ENCODE results near the gene PI16. TPM values are rescaled to one million over a fixed set of nuclear protein-coding genes. Genes with fewer than 3 reads are reported as not detected.
A peak's percentile ranks its signal among the peaks of the same experiment; 100 is the strongest.

PI16 gene
- total RNA-seq, 2 experiments from 2014 or later, result 0.63 TPM; not detected in 1

- Mint-ChIP-seq H3K4me1 (ENCODE audit: low read depth) (peaks cover 53% of the 10 kb centered on the region), H3K27me3 (ENCODE audit: low read depth) (no peaks in the 10 kb centered on the region), H3K4me3 (no peak overlapping the region), H3K36me3 (ENCODE audit: low read depth) (peaks cover 57% of the 10 kb centered on the region), H3K27ac (no peak overlapping the region), H3K9me3 (ENCODE audit: insufficient read depth) (no peaks in the 10 kb centered on the region)
- DNase-seq, result no peak
- ChIA-PET POLR2A (interaction anchor here (2.1 kb wide), 1 partner anchor 70 kb away, joined by 6 read pairs; the partner anchor contains the start of gene MTCH1), CTCF (interaction anchor here (0.9 to 7.0 kb wide), 2 partner anchors 10 to 102 kb away, joined by 3 to 45 read pairs; no protein-coding TSS in a partner anchor)
- no peak for ATAC-seq
Observed at GRCh38 chr6:36916126-36916525, 38.4 kb upstream of the PI16 start.

- ChIA-PET CTCF (interaction anchor here (1.2 to 1.4 kb wide), 2 partner anchors 10 to 32 kb away, joined by 3 read pairs; no protein-coding TSS in a partner anchor), POLR2A (interaction anchor here (1.0 kb wide), 1 partner anchor 10 kb away, joined by 3 read pairs; no protein-coding TSS in a partner anchor)
- Mint-ChIP-seq H3K36me3 (ENCODE audit: low read depth) (peaks cover 57% of the 10 kb centered on the region), H3K4me3 (no peak overlapping the region), H3K9me3 (ENCODE audit: insufficient read depth) (no peaks in the 10 kb centered on the region), H3K27me3 (ENCODE audit: low read depth) (no peaks in the 10 kb centered on the region), H3K27ac (no peak overlapping the region), H3K4me1 (ENCODE audit: low read depth) (peaks cover 41% of the 10 kb centered on the region)
- DNase-seq, result no peak
- no peak for ATAC-seq
Observed at GRCh38 chr6:36917541-36918193, 36.9 kb upstream of the PI16 start.

GRCh38 chr6:36920049-36920448 is 34.5 kb upstream of the PI16 start:
- Mint-ChIP-seq H3K27ac (no peak overlapping the region), H3K4me3 (no peak overlapping the region), H3K9me3 (ENCODE audit: insufficient read depth) (no peaks in the 10 kb centered on the region), H3K4me1 (ENCODE audit: low read depth) (peaks cover 37% of the 10 kb centered on the region), H3K36me3 (ENCODE audit: low read depth) (peaks cover 56% of the 10 kb centered on the region), H3K27me3 (ENCODE audit: low read depth) (no peaks in the 10 kb centered on the region)
- no peak for ATAC-seq
- DNase-seq, result no peak
- ChIA-PET POLR2A (no interaction called here), CTCF (interaction anchor here (1.1 kb wide), 1 partner anchor 98 kb away, joined by 5 read pairs; no protein-coding TSS in a partner anchor)

DNA sequence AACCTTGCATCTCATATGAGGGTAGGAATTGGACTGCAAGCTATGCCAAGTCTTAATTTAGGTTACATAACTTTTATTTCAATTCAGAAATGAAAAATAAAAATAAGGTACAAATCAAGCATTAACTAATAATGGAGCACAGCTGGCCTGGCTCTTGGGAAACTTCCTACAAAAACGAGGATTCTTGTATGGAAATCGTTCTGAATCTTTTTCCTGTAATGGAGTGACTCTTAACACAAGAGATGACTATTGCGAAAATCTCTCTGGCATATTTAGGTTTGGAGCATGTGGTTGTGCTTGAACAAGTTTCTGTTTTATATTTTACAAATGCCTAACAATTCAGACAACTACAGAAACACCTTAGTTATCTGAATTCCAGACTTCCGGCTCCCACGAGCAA is 34.0 kb upstream of the PI16 start:
- H3K36me3 Mint-ChIP-seq (ENCODE audit: low read depth), result peaks cover 55% of the 10 kb centered on the region

DNA sequence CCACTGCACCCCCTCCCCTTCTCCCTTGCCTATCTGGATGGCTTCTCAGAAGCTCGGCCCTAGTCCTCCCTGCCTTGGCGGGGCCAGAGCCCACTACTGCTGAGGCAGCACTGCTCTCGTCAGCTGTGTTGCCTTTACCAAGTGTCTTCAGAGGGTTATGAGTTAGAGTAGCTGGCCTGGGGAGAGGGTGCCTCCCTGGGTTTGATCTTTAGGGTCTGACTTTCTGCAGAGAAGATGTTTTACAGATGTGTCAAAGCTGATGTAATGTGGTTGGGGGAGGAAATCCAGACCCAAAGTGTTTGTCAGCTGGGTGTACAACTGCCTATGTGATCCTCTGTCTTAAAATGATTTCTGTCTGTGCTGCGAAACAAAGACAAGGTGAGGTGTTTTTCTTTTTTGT is 30.4 kb upstream of the PI16 start:
- H3K27me3 Mint-ChIP-seq (ENCODE audit: low read depth), result no peaks in the 10 kb centered on the region
- no peaks in the 10 kb centered on the region for H3K9me3 Mint-ChIP-seq (ENCODE audit: insufficient read depth)
- CTCF ChIA-PET, result interaction anchor here (0.7 to 2.8 kb wide), 6 partner anchors 11 to 94 kb away, joined by 3 to 19 read pairs (median 4); partner anchors contain the start of genes C6orf89 and MTCH1
- H3K36me3 Mint-ChIP-seq (ENCODE audit: low read depth), result peaks cover 38% of the 10 kb centered on the region
- DNase-seq, result peak; percentile 24
- peaks cover 39% of the 10 kb centered on the region for H3K4me1 Mint-ChIP-seq (ENCODE audit: low read depth)
- H3K4me3 Mint-ChIP-seq, result no peak overlapping the region
- POLR2A ChIA-PET, result interaction anchor here (0.9 to 1.2 kb wide), 3 partner anchors 11 to 62 kb away, joined by 3 to 4 read pairs (median 3); partner anchors contain the start of gene MTCH1
- H3K27ac Mint-ChIP-seq, result peak overlapping the region; percentile 9
- ATAC-seq, result peak; percentile 56

More for the DNA sequence above, 34.0 kb upstream of the PI16 start:
- no peak for ATAC-seq
- DNase-seq, result no peak
- ChIA-PET POLR2A (no interaction called here), CTCF (interaction anchor here (1.5 kb wide), 1 partner anchor 35 kb away, joined by 4 read pairs; the partner anchor contains the start of gene C6orf89)
- Mint-ChIP-seq H3K9me3 (ENCODE audit: insufficient read depth) (no peaks in the 10 kb centered on the region), H3K4me3 (no peak overlapping the region), H3K27me3 (ENCODE audit: low read depth) (no peaks in the 10 kb centered on the region), H3K4me1 (ENCODE audit: low read depth) (peaks cover 38% of the 10 kb centered on the region), H3K27ac (no peak overlapping the region)

DNA sequence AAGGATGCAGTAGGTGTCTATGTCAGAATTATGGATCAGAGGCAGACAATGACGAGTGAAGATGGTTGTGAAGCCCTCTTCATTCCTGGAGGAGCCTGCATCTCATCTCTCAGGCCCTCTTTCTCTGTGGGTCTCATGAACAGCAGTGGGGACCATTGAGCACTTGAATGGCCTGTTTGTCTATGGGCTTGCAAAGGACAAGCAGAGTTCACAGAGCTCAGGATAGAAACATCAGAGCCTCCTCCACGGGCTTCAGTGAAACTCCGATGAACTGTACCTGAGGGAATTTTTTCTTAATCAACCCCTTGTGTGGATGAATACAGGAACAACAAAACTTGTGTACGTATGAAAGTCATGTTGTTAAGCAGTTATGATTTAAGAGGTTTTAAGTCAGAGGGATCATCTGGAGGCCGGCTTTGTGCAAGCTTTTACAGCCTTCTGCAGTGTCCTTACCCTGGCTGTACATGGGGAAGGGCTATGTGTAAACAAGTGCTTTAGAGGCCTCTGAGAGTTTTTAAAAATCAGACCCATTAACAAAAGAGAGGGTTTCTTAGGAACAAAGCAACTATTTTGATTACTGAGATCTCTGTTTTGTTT is 29.7 kb upstream of the PI16 start:
- H3K9me3 Mint-ChIP-seq (ENCODE audit: insufficient read depth), result no peaks in the 10 kb centered on the region
- no peak for DNase-seq
- no peak for ATAC-seq
- peaks cover 34% of the 10 kb centered on the region for H3K4me1 Mint-ChIP-seq (ENCODE audit: low read depth)
- no peak overlapping the region for H3K4me3 Mint-ChIP-seq
- ChIA-PET CTCF (interaction anchor here (0.9 to 2.9 kb wide), 7 partner anchors 11 to 93 kb away, joined by 3 to 19 read pairs (median 4); partner anchors contain the start of gene C6orf89), POLR2A (interaction anchor here (0.6 to 1.0 kb wide), 3 partner anchors 23 to 61 kb away, joined by 3 to 4 read pairs (median 4); partner anchors contain the start of gene MTCH1)
- H3K27me3 Mint-ChIP-seq (ENCODE audit: low read depth), result no peaks in the 10 kb centered on the region
- H3K36me3 Mint-ChIP-seq (ENCODE audit: low read depth), result peaks cover 32% of the 10 kb centered on the region
- H3K27ac Mint-ChIP-seq, result no peak overlapping the region

DNA sequence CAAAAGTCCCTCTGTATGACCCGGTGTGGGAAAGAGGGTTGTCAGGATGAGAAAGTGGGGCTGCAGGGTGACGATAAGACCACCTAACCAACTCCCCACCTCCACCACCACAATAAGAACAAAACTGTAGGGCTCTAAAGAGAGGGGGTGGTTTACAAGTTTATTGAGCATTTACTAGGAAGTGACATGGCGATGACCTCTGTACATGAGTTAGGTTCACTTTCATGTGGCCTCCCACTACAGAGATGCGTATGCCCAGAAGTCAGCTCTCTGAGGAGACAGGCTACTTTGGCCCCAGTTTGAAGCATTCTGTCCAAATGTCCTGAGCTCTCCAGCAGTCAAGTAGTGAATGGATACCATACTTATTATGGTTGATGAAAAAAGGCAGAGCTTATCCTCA is 28.7 kb upstream of the PI16 start:
- peak; percentile 47 for ATAC-seq
- H3K27me3 Mint-ChIP-seq (ENCODE audit: low read depth), result no peaks in the 10 kb centered on the region
- H3K27ac Mint-ChIP-seq, result peak overlapping the region; percentile 73
- ChIA-PET CTCF (interaction anchor here (0.6 to 2.9 kb wide), 7 partner anchors 10 to 388 kb away, joined by 3 to 12 read pairs (median 3); partner anchors contain the start of gene C6orf89), POLR2A (no interaction called here)
- H3K4me1 Mint-ChIP-seq (ENCODE audit: low read depth), result peaks cover 33% of the 10 kb centered on the region
- H3K36me3 Mint-ChIP-seq (ENCODE audit: low read depth), result peaks cover 27% of the 10 kb centered on the region
- no peak overlapping the region for H3K4me3 Mint-ChIP-seq
- peak; percentile 33 for DNase-seq
- no peaks in the 10 kb centered on the region for H3K9me3 Mint-ChIP-seq (ENCODE audit: insufficient read depth)

- no peak overlapping the region for H3K27ac Mint-ChIP-seq
- H3K4me1 Mint-ChIP-seq (ENCODE audit: low read depth), result peaks cover 33% of the 10 kb centered on the region
- no peaks in the 10 kb centered on the region for H3K9me3 Mint-ChIP-seq (ENCODE audit: insufficient read depth)
- DNase-seq, result no peak
- no peak overlapping the region for H3K4me3 Mint-ChIP-seq
- no peaks in the 10 kb centered on the region for H3K27me3 Mint-ChIP-seq (ENCODE audit: low read depth)
- ATAC-seq, result no peak
- POLR2A ChIA-PET, result interaction anchor here (0.6 to 1.3 kb wide), 2 partner anchors 9 to 20 kb away, joined by 3 read pairs; no protein-coding TSS in a partner anchor
- CTCF ChIA-PET, result interaction anchor here (1.2 to 2.9 kb wide), 7 partner anchors 9 to 91 kb away, joined by 3 to 12 read pairs (median 4); partner anchors contain the start of gene C6orf89
- H3K36me3 Mint-ChIP-seq (ENCODE audit: low read depth), result peaks cover 21% of the 10 kb centered on the region
Observed at GRCh38 chr6:36926708-36927513, 27.6 kb upstream of the PI16 start.

DNA sequence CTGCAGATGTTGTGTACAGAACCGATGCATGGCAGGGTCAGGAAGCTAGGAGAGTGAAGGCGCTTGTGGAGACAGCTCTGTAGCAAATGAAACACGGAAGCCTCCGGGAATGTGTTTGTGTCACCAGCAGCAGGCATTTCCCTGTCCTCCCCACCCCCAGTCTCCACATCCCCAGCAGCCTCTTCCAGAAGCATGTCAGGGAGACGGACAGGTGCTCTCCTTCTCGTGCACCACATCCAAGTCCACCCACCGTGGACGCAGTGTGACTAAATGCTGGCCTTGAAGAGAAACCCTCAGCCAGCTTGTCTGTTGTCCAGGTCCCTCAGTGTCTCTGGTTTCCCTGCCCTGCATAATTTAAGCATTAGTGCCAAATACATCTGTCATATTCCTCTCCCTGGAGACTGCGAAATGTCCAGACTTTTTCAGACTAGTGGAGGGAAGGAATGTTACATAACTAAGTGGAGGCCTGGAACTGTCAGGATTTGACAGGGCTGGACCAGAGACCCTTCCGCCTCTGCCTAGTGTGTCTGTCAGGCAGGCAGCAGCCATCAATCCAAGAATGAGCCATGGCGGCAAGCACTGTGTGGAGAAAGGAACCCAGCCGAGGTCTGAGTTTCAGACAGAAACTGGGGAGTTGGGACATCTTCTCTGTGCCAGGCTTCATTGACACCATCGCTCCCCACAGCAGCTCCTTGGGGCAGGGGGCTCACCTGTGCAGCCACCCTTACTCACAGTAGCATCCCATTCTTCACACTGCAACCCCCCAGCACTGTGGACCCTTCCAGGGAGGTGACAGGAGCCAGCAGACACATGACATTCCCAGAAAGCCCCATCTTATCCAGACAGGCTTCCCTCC is 26.6 kb upstream of the PI16 start:
- ChIA-PET POLR2A (interaction anchor here (0.6 to 1.6 kb wide), 3 partner anchors 9 to 19 kb away, joined by 3 read pairs; no protein-coding TSS in a partner anchor), CTCF (interaction anchor here (1.2 to 2.9 kb wide), 5 partner anchors 10 to 90 kb away, joined by 3 to 12 read pairs (median 4); partner anchors contain the start of gene C6orf89)
- Mint-ChIP-seq H3K4me1 (ENCODE audit: low read depth) (peaks cover 33% of the 10 kb centered on the region), H3K27ac (no peak overlapping the region), H3K9me3 (ENCODE audit: insufficient read depth) (no peaks in the 10 kb centered on the region), H3K4me3 (no peak overlapping the region), H3K36me3 (ENCODE audit: low read depth) (peaks cover 16% of the 10 kb centered on the region), H3K27me3 (ENCODE audit: low read depth) (no peaks in the 10 kb centered on the region)
- DNase-seq, result no peak
- ATAC-seq, result no peak

- Mint-ChIP-seq H3K36me3 (ENCODE audit: low read depth) (peaks cover 16% of the 10 kb centered on the region), H3K4me1 (ENCODE audit: low read depth) (peaks cover 31% of the 10 kb centered on the region), H3K9me3 (ENCODE audit: insufficient read depth) (no peaks in the 10 kb centered on the region), H3K4me3 (no peak overlapping the region), H3K27me3 (ENCODE audit: low read depth) (no peaks in the 10 kb centered on the region), H3K27ac (no peak overlapping the region)
- ATAC-seq (no peak), DNase-seq (no peak)
- ChIA-PET POLR2A (interaction anchor here (0.5 to 1.6 kb wide), 2 partner anchors 9 to 69 kb away, joined by 3 to 4 read pairs; no protein-coding TSS in a partner anchor), CTCF (no interaction called here)
Observed at GRCh38 chr6:36928547-36928918, 26.0 kb upstream of the PI16 start.

All from activated CD8-positive, alpha-beta T cell treated with anti-CD3 and anti-CD28 coated beads, Interleukin-2, amount 10 ng/mL, durations not matched to agents 7 days and 5 days (primary cell).